CD14-positive monocyte (primary cell): ENCODE data around the gene SRRM5. TPM values are rescaled to one million over a fixed set of nuclear protein-coding genes. Genes with fewer than 3 reads are reported as not detected.

ENCODE experiments used
- DNase-seq, 3 donors: peaks; one replicate each; pipeline ENCODE4 v3.0.0-alpha.2; 2011 to 2022
- H2AFZ ChIP-seq: 2 replicates; pipeline ENCODE4 v1.6.0; 2012; ENCODE audit warnings: mild to moderate bottlenecking, low read depth, low read length, inconsistent platforms; ENCODE audit not compliant: insufficient read depth, poor library complexity, severe bottlenecking
- H3K27ac ChIP-seq, 2 donors: 1 replicate in 1 of 2; 2 replicates in 1 of 2; pipeline ENCODE4 v1.5.1; 2012 to 2013; ENCODE audit warnings: low read length in 2 of 2, control low read depth in 1 of 2, inconsistent platforms in 1 of 2, low read depth in 1 of 2, mild to moderate bottlenecking in 1 of 2
- H3K27me3 ChIP-seq, 2 donors: one replicate each; pipeline versions ENCODE4 v1.6.0 to v1.6.1; 2011 to 2013; ENCODE audit warnings: low read length in 2 of 2; ENCODE audit not compliant: control insufficient read depth in 2 of 2, insufficient read depth in 2 of 2
- H3K36me3 ChIP-seq, 2 donors: replicated peaks in 1 of 2; 1 replicate in 1 of 2; 2 replicates in 1 of 2; pipeline versions ENCODE4 v1.5.1 to v1.6.1; 2012 to 2013; ENCODE audit warnings: low read length in 2 of 2, control low read depth in 1 of 2, inconsistent platforms in 1 of 2, mild to moderate bottlenecking in 1 of 2; ENCODE audit not compliant: insufficient read depth in 2 of 2, control insufficient read depth in 1 of 2
- H3K4me1 ChIP-seq, 2 donors: 1 replicate in 1 of 2; 2 replicates in 1 of 2; pipeline versions ENCODE4 v1.5.1 to v1.6.1; 2012 to 2013; ENCODE audit warnings: low read length in 2 of 2, control low read depth in 1 of 2, inconsistent platforms in 1 of 2, mild to moderate bottlenecking in 1 of 2, moderate library complexity in 1 of 2; ENCODE audit not compliant: insufficient read depth in 2 of 2, control insufficient read depth in 1 of 2
- H3K4me2 ChIP-seq: replicated peaks from 2 replicates; pipeline ENCODE3; 2012; ENCODE audit warnings: low read length, moderate library complexity, mild to moderate bottlenecking; ENCODE audit not compliant: poor library complexity, severe bottlenecking; ENCODE audit errors: extremely low read depth
- H3K4me3 ChIP-seq, 3 experiments: fragments of 200-600 bp in 1 of 3; sonication (generic) in 1 of 3; replicated peaks in 1 of 3; 1 replicate in 2 of 3; 2 replicates in 1 of 3; pipeline ENCODE4 v1.5.1; 2011 to 2013; ENCODE audit warnings: low read length in 3 of 3, mild to moderate bottlenecking in 3 of 3, control low read depth in 2 of 3, low read depth in 2 of 3, inconsistent platforms in 1 of 3, moderate library complexity in 1 of 3
- H3K79me2 ChIP-seq: 2 replicates; pipeline ENCODE4 v1.6.0; 2012; ENCODE audit warnings: mild to moderate bottlenecking, control low read depth, inconsistent platforms, low read length, moderate library complexity; ENCODE audit not compliant: insufficient read depth
- H3K9ac ChIP-seq: 2 replicates; pipeline ENCODE4 v1.6.0; 2017; ENCODE audit warnings: low read length, mild to moderate bottlenecking; ENCODE audit not compliant: insufficient read depth, poor library complexity, severe bottlenecking
- H3K9me3 ChIP-seq, 2 donors: replicated peaks in 1 of 2; 1 replicate in 1 of 2; 2 replicates in 1 of 2; pipeline versions ENCODE4 v1.5.1 to v1.6.1; 2012 to 2013; ENCODE audit warnings: low read length in 2 of 2, control low read depth in 1 of 2; ENCODE audit not compliant: control insufficient read depth in 1 of 2, insufficient read depth in 1 of 2
- H4K20me1 ChIP-seq: 2 replicates; pipeline ENCODE4 v1.6.0; 2012; ENCODE audit warnings: mild to moderate bottlenecking, low read length, control low read depth, moderate library complexity; ENCODE audit not compliant: insufficient read depth
- H3K27ac Mint-ChIP-seq, 7 donors: one replicate each; pipeline ENCODE4 v1.8.0; 2020; ENCODE audit warnings: mild to moderate bottlenecking in 7 of 7, mixed read lengths in 7 of 7, moderate library complexity in 6 of 7, inconsistent platforms in 2 of 7
- H3K27me3 Mint-ChIP-seq, 3 donors: one replicate each; pipeline ENCODE4 v1.8.0; 2021 to 2022; ENCODE audit warnings: low read depth in 3 of 3, mild to moderate bottlenecking in 3 of 3, mixed read lengths in 3 of 3, moderate library complexity in 3 of 3, inconsistent platforms in 1 of 3
- H3K36me3 Mint-ChIP-seq, 2 donors: one replicate each; pipeline ENCODE4 v1.8.0; 2020; ENCODE audit warnings: mixed read lengths in 2 of 2, inconsistent platforms in 1 of 2, mild to moderate bottlenecking in 1 of 2
- H3K4me1 Mint-ChIP-seq: one replicate; pipeline ENCODE4 v1.8.0; 2020; ENCODE audit warnings: mild to moderate bottlenecking, mixed read lengths
- H3K4me3 Mint-ChIP-seq, 2 donors: one replicate each; pipeline ENCODE4 v1.8.0; 2020; ENCODE audit warnings: mild to moderate bottlenecking in 2 of 2, mixed read lengths in 2 of 2, moderate library complexity in 1 of 2
- H3K9me3 Mint-ChIP-seq, 7 donors: one replicate each; pipeline ENCODE4 v1.8.0; 2020 to 2022; ENCODE audit warnings: mixed read lengths in 7 of 7, mild to moderate bottlenecking in 6 of 7, moderate library complexity in 6 of 7, inconsistent platforms in 2 of 7
- whole genome bisulfite sequencing: methylation state at CpG from one replicate; pipeline ENCODE4 v1.1.5; 2013; ENCODE audit warnings: missing lambda C conversion rate; ENCODE audit not compliant: insufficient coverage; 5-methylcytosine and 5-hydroxymethylcytosine counted together
- intact Hi-C, 2 donors: fragments of 100-400 bp; cut with micrococcal nuclease; formaldehyde crosslinking; loops; one replicate each; pipeline versions ENCODE4 v1.15.0 to v1.15.1; 2023
- polyA minus RNA-seq: library from RNA; depleted of rRNA, polyadenylated mRNA; stranded (reverse); fragments of >200 nt; gene quantifications from 2 replicates; pipeline ENCODE4 v1.2.3, GENCODE V29; 2012
- polyA plus RNA-seq, 3 donors: library from polyadenylated mRNA; depleted of rRNA in 1 of 3; unstranded in 2 of 3; stranded (reverse) in 1 of 3; fragments of 300-500 nt in 2 of 3; fragments of >200 nt in 1 of 3; fragmentation: Illumina TruSeq in 2 of 3; gene quantifications; 1 replicate in 2 of 3; 2 replicates in 1 of 3; pipeline ENCODE4 v1.2.3, GENCODE V29; 2012 to 2021
- total RNA-seq, 12 experiments: library from RNA in 1 of 12; stranded (reverse) in 1 of 12; fragments of 120-200 nt in 1 of 12; gene quantifications; one replicate each; pipeline ENCODE4 v1.2.4 and lab custom pipeline; 2013 to 2026; ENCODE audit warnings: mixed read lengths in 6 of 12, inconsistent platforms in 1 of 12
- TF ChIP-seq, protein P1 (sequence below): fragments of 200-600 bp; IDR thresholded peaks from one replicate; pipeline ENCODE4 v1.8.0; 2022; ENCODE audit warnings: antibody characterized with exemption, mild to moderate bottlenecking

SRRM5 gene, protein sequence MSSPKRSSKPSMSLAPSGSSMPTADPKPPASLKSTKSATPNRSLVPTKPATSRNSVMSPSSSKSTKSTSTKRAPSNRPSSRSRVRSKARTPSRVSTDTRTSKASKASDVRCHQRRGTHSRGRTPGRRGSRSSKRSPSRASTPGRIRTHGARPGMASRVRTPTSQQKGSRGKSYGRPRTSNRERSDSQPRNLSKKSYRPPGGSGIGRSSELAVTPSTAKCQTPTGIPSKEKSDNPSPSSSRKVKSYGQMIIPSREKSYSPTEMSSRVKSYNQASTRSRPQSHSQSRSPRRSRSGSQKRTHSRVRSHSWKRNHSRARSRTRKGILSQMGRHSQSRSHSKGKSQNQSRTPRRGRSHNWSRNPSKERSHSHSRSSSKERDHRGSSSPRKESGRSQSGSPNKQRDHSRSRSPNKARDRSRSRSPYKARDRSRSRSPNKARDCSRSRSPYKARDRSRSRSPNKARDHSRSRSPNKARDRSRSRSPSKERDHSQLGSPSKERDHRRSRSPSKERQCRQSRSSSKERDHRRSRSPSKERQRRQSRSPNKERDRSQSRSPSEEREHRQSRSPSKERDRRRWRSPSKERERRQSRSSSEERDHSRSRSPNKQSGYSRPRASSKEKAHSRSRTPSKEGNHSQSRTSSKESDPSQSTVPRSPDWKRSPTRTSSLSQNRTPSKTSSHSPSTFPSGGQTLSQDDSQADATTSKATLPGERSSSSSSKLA
- total RNA-seq (2013): 0.12 TPM
- polyA plus RNA-seq (under 1 TPM in 1 of 3 donors, not detected in 2; 0.36 TPM), polyA minus RNA-seq (0.28 and 0.48 TPM in 2 replicates), total RNA-seq (lab: John Stamatoyannopoulos, UW) (0.08 to 1.8 (median 0.45) reads per million in 11 experiments)

DNA sequence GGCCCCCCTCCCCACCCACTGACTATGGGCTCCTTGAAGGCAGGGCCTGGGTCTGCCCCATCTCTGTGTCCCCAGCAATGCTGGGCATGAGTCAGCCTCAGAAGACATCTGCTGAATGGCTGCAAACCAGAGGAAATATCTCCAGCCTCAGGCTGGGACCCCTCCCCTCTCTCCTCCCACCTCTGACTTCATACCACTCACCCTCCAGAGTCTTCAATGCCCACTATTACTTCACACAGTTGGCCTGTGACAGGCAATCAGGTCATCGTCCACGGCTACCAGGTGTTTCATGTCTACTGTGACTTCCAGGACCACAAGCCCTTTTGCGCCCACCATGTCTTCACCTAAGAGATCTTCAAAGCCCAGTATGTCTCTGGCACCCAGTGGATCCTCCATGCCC lies at the start of gene SRRM5:
Gene SRRM5, plus strand, starts transcription at position 301 of the 400 bp plus-strand sequence. Its CDS starts 34 bp downstream, at position 335.
- no peaks in the 10 kb centered on the region for H3K27me3 ChIP-seq
- H2AFZ ChIP-seq: no peak within 1 kb of the TSS
- peaks cover 6 to 11% of the 10 kb centered on the region in 2 donors for H3K4me1 ChIP-seq
- no peaks in the 10 kb centered on the region for H4K20me1 ChIP-seq
- H3K4me3 ChIP-seq: no peak within 1 kb of the TSS
- WGBS: 100% methylated on average over 3 of the region's 3 CpGs
- intact Hi-C loops: no loop called here
- no peak within 1 kb of the TSS for H3K27ac Mint-ChIP-seq
- no peaks in the 10 kb centered on the region for H3K79me2 ChIP-seq
- H3K9ac ChIP-seq: no peak within 1 kb of the TSS
- peaks cover 0 to 5% (median 0%) of the 10 kb centered on the region in 3 donors for H3K27me3 Mint-ChIP-seq
- H3K27ac ChIP-seq: no peak within 1 kb of the TSS
- H3K9me3 Mint-ChIP-seq: peaks cover 0 to 6% (median 0%) of the 10 kb centered on the region in 7 donors
- H3K4me1 Mint-ChIP-seq: peaks cover 9% of the 10 kb centered on the region
- H3K36me3 Mint-ChIP-seq: peaks cover 34 to 35% of the 10 kb centered on the region in 2 donors
- H3K4me3 Mint-ChIP-seq: no peak within 1 kb of the TSS
- H3K4me2 ChIP-seq: no peak within 1 kb of the TSS
- no peaks in the 10 kb centered on the region for H3K9me3 ChIP-seq
- no peak for DNase-seq
- TF ChIP-seq, protein P1, sequence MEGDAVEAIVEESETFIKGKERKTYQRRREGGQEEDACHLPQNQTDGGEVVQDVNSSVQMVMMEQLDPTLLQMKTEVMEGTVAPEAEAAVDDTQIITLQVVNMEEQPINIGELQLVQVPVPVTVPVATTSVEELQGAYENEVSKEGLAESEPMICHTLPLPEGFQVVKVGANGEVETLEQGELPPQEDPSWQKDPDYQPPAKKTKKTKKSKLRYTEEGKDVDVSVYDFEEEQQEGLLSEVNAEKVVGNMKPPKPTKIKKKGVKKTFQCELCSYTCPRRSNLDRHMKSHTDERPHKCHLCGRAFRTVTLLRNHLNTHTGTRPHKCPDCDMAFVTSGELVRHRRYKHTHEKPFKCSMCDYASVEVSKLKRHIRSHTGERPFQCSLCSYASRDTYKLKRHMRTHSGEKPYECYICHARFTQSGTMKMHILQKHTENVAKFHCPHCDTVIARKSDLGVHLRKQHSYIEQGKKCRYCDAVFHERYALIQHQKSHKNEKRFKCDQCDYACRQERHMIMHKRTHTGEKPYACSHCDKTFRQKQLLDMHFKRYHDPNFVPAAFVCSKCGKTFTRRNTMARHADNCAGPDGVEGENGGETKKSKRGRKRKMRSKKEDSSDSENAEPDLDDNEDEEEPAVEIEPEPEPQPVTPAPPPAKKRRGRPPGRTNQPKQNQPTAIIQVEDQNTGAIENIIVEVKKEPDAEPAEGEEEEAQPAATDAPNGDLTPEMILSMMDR: no peak
- no peaks in the 10 kb centered on the region for H3K36me3 ChIP-seq

DNA sequence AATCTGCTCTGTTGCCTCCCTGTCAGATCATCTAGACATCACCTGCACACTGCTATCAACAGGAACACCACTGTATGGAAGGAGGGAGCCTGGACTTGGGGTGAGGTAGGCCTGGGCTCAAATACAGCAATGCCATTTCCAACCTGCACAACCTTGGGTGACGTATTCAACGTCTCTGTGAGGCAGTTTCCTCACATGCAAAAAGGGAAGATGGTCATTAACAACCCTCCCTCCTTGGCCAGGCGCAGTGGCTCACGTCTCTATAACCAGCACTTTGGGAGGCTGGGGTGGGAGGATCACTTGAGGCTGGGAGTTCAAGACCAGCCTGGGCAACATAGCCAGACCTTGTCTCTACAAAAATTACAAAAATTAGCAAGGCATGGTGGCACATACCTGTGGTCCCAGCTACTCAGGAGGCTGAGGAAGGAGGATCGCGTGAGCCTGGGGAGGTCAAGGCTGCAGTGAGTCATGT lies 49.6 kb upstream of the SRRM5 start:
- H3K4me1 ChIP-seq: peaks cover 24 to 27% of the 10 kb centered on the region in 2 donors
- Mint-ChIP-seq H3K4me1 (peaks cover 43% of the 10 kb centered on the region), H3K36me3 (peaks cover 39 to 52% of the 10 kb centered on the region in 2 donors), H3K9me3 (peaks cover 0 to 3% (median 0%) of the 10 kb centered on the region in 7 donors), H3K27ac (peak overlapping the region; percentile 90 to 99 (median 96)), H3K27me3 (peaks cover 0 to 4% (median 0%) of the 10 kb centered on the region in 3 donors), H3K4me3 (peak overlapping the region; percentile 41 to 67)
- H3K79me2 ChIP-seq: peaks cover 21% of the 10 kb centered on the region
- H4K20me1 ChIP-seq: no peaks in the 10 kb centered on the region
- H3K9me3 ChIP-seq: no peaks in the 10 kb centered on the region
- H3K36me3 ChIP-seq: peaks cover 8 to 32% of the 10 kb centered on the region in 2 donors
- TF ChIP-seq, protein P1: no peak
- peak overlapping the region; percentile 72 for H3K9ac ChIP-seq
- 0% methylated on average over 1 of the region's 6 CpGs for WGBS
- H3K4me3 ChIP-seq: peak overlapping the region in 1 of 3 experiments; percentile 19
- DNase-seq: peak; percentile 75 to 89 (median 76)
- peak overlapping the region; percentile 94 to 98 for H3K27ac ChIP-seq
- H2AFZ ChIP-seq: peak overlapping the region; percentile 51
- H3K4me2 ChIP-seq: peak overlapping the region; percentile 30
- no peaks in the 10 kb centered on the region for H3K27me3 ChIP-seq
- intact Hi-C loops: no loop called here
